SK-N-SH (cell line): ENCODE results near the gene BTRC. TPM values are rescaled to one million over a fixed set of nuclear protein-coding genes. Genes with fewer than 3 reads are reported as not detected.

Experiments used
- CTCF ChIA-PET: fragments of 300-600, 350-600 bp; formaldehyde crosslinking; extraction: SDS; loops from one replicate; lab custom pipeline; 2021; lab: Yijun Ruan, JAX
- POLR2A ChIA-PET: fragments of 350-600 bp; sonication (Branson Sonifier 250); formaldehyde crosslinking; extraction: SDS; loops from one replicate; lab custom pipeline; 2020; ENCODE audit warnings: antibody characterized with exemption, inconsistent platforms; lab: Yijun Ruan, JAX
- DNase-seq: peaks from one replicate; pipeline ENCODE4 v3.0.0; 2012
- H2AFZ ChIP-seq: fragments of 200-600 bp; sonication (generic); 2 replicates; pipeline ENCODE4 v1.8.1; 2016; ENCODE audit warnings: antibody characterized with exemption, mild to moderate bottlenecking, low read depth
- H3F3A ChIP-seq: fragments of 200-600 bp; sonication (generic); replicated peaks from 2 replicates; pipeline ENCODE3; 2016; ENCODE audit warnings: antibody characterized with exemption, mild to moderate bottlenecking; ENCODE audit not compliant: insufficient read depth
- H3K27ac ChIP-seq, 2 experiments: fragments of 200-500 bp in 1 of 2; fragments of 200-600 bp in 1 of 2; sonication (Bioruptor generic) in 1 of 2; sonication (generic), shearing (Covaris generic) in 1 of 2; 2 replicates each; pipeline versions ENCODE4 v1.5.1 to v1.6.1; 2014 to 2016; ENCODE audit warnings: low read depth in 2 of 2, inconsistent platforms in 1 of 2, low read length in 1 of 2, mild to moderate bottlenecking in 1 of 2, mixed read lengths in 1 of 2
- H3K27me3 ChIP-seq: fragments of 200-600 bp; sonication (generic), shearing (Covaris generic); 2 replicates; pipeline ENCODE4 v1.6.1; 2016; ENCODE audit warnings: mixed run types; ENCODE audit not compliant: insufficient read depth
- H3K36me3 ChIP-seq, 2 experiments: fragments of 200-500 bp in 1 of 2; fragments of 200-600 bp in 1 of 2; sonication (Bioruptor generic) in 1 of 2; sonication (generic) in 1 of 2; replicated peaks in 1 of 2; 2 replicates each; pipeline versions ENCODE3 to v1.5.1; 2014 to 2016; ENCODE audit warnings: low read length in 1 of 2, mild to moderate bottlenecking in 1 of 2; ENCODE audit not compliant: insufficient read depth in 2 of 2, control insufficient read depth in 1 of 2
- H3K4me1 ChIP-seq, 2 experiments: fragments of 200-500 bp in 1 of 2; fragments of 200-600 bp in 1 of 2; sonication (Bioruptor generic) in 1 of 2; sonication (generic), shearing (Covaris generic) in 1 of 2; 2 replicates each; pipeline versions ENCODE4 v1.5.1 to v1.6.1; 2014 to 2016; ENCODE audit warnings: low read depth in 1 of 2, low read length in 1 of 2, mixed run types in 1 of 2; ENCODE audit not compliant: insufficient read depth in 2 of 2, control insufficient read depth in 1 of 2
- H3K4me2 ChIP-seq: fragments of 200-600 bp; sonication (generic), shearing (Covaris generic); 2 replicates; pipeline ENCODE4 v1.6.1; 2017; ENCODE audit warnings: mixed run types
- H3K4me3 ChIP-seq, 2 experiments: fragments of 200-500 bp in 1 of 2; fragments of 200-600 bp in 1 of 2; sonication (Bioruptor generic) in 1 of 2; sonication (generic), shearing (Covaris generic) in 1 of 2; 2 replicates each; pipeline versions ENCODE4 v1.5.1 to v1.8.1; 2014 to 2016; ENCODE audit warnings: low read depth in 2 of 2, inconsistent platforms in 1 of 2, low read length in 1 of 2, mild to moderate bottlenecking in 1 of 2, mixed read lengths in 1 of 2, moderate library complexity in 1 of 2
- H3K79me2 ChIP-seq: fragments of 200-600 bp; sonication (generic); 2 replicates; pipeline ENCODE4 v1.8.1; 2017; ENCODE audit warnings: mild to moderate bottlenecking; ENCODE audit not compliant: insufficient read depth
- H3K9ac ChIP-seq: fragments of 200-600 bp; sonication (generic); 2 replicates; pipeline ENCODE4 v1.6.1; 2017; ENCODE audit warnings: mixed run types
- H3K9me2 ChIP-seq: fragments of 200-600 bp; sonication (generic); 2 replicates; pipeline ENCODE4 v1.6.1; 2017; ENCODE audit warnings: mixed run types
- H3K9me3 ChIP-seq: fragments of 200-600 bp; sonication (generic); 2 replicates; pipeline ENCODE4 v1.6.1; 2017; ENCODE audit warnings: mixed run types, mild to moderate bottlenecking, moderate library complexity
- H4K20me1 ChIP-seq: fragments of 200-600 bp; sonication (generic); 2 replicates; pipeline ENCODE4 v1.6.1; 2017; ENCODE audit warnings: mild to moderate bottlenecking, mixed run types; ENCODE audit not compliant: insufficient read depth
- CHD2 ChIP-seq: fragments of 150-350 bp; IDR thresholded peaks from 2 replicates; pipeline ENCODE4 v1.6.1; 2018; ENCODE audit warnings: low read length; ENCODE audit not compliant: partially characterized antibody
- EZH2phosphoT487 ChIP-seq: fragments of 200-600 bp; sonication (generic); IDR thresholded peaks from 2 replicates; pipeline ENCODE4 v1.6.1; 2017; ENCODE audit warnings: low read depth, mixed run types, mild to moderate bottlenecking, antibody characterized with exemption, moderate library complexity, borderline replicate concordance
- FOSL2 ChIP-seq: IDR thresholded peaks from 2 replicates; pipeline ENCODE4 v1.4.0; 2012; ENCODE audit warnings: low read depth, mild to moderate bottlenecking, moderate library complexity, borderline replicate concordance
- FOXM1 ChIP-seq: IDR thresholded peaks from 2 replicates; pipeline ENCODE4 v1.4.0; 2012; ENCODE audit warnings: low read depth, mild to moderate bottlenecking
- GABPA ChIP-seq: IDR thresholded peaks from 2 replicates; pipeline ENCODE4 v1.4.0; 2012; ENCODE audit warnings: low read depth, mild to moderate bottlenecking
- GATA2 ChIP-seq: sonication (generic); formaldehyde crosslinking; IDR thresholded peaks from 2 replicates; pipeline ENCODE4 v1.5.0; 2020; ENCODE audit warnings: mild to moderate bottlenecking, missing genetic modification reagents
- MXI1 ChIP-seq: IDR thresholded peaks from 2 replicates; pipeline ENCODE4 v1.6.1; 2012; ENCODE audit warnings: mild to moderate bottlenecking, low read depth, low read length, improper control_type of control experiment
- NRF1 ChIP-seq: IDR thresholded peaks from 2 replicates; pipeline ENCODE4 v1.6.1; 2012; ENCODE audit warnings: low read depth, mild to moderate bottlenecking, low read length
- POLR2AphosphoS5 ChIP-seq: IDR thresholded peaks from 2 replicates; pipeline ENCODE4 v1.6.1; 2012; ENCODE audit warnings: low read depth, low read length
- RAD21 ChIP-seq: IDR thresholded peaks from 2 replicates; pipeline ENCODE4 v1.6.1; 2012; ENCODE audit warnings: mild to moderate bottlenecking, low read length
- RCOR1 ChIP-seq: fragments of 150-350 bp; IDR thresholded peaks from 2 replicates; pipeline ENCODE4 v1.6.1; 2017; ENCODE audit warnings: antibody characterized with exemption, low read length
- RFX5 ChIP-seq: IDR thresholded peaks from 2 replicates; pipeline ENCODE4 v1.6.1; 2012; ENCODE audit warnings: mild to moderate bottlenecking, improper control_type of control experiment, low read length
- SIN3A ChIP-seq: IDR thresholded peaks from 2 replicates; pipeline ENCODE4 v1.6.1; 2012; ENCODE audit warnings: low read depth, mild to moderate bottlenecking, low read length, moderate library complexity, borderline replicate concordance
- SMC3 ChIP-seq: IDR thresholded peaks from 2 replicates; pipeline ENCODE4 v1.6.1; 2012; ENCODE audit warnings: low read depth, low read length, improper control_type of control experiment
- TAF1 ChIP-seq: IDR thresholded peaks from 2 replicates; pipeline ENCODE4 v1.6.1; 2012; ENCODE audit warnings: low read depth, mild to moderate bottlenecking, low read length, moderate library complexity, borderline replicate concordance
- TCF12 ChIP-seq: IDR thresholded peaks from 2 replicates; pipeline ENCODE4 v1.4.0; 2012
- TEAD4 ChIP-seq: IDR thresholded peaks from 2 replicates; pipeline ENCODE4 v1.4.0; 2012; ENCODE audit warnings: mild to moderate bottlenecking, borderline replicate concordance; ENCODE audit not compliant: insufficient read depth
- USF1 ChIP-seq: IDR thresholded peaks from 2 replicates; pipeline ENCODE4 v1.4.0; 2012; ENCODE audit warnings: low read depth, borderline replicate concordance
- ZBTB33 ChIP-seq: IDR thresholded peaks from 2 replicates; pipeline ENCODE4 v1.4.0; 2012; ENCODE audit warnings: low read depth, borderline replicate concordance
- WGBS: methylation state at CpG from one replicate; pipeline ENCODE4 v1.1.6; 2017; ENCODE audit warnings: low lambda C conversion rate; 5-methylcytosine and 5-hydroxymethylcytosine counted together
- polyA plus RNA-seq, 3 experiments: library from polyadenylated mRNA; depleted of rRNA; stranded (reverse); fragments of >200 nt; gene quantifications; 2 replicates each; pipeline ENCODE4 v1.2.3, GENCODE V29; 2012

BTRC gene
- polyA plus RNA-seq, 1 of the 3 experiments (the other 2 are of a cell fraction) = 6.5 TPM

GRCh38 chr10:101575091-101575490 lies 221.1 kb downstream of the BTRC start:
- TF ChIP-seq FOXM1 = no peak
- no peak for TF ChIP-seq EZH2phosphoT487
- ChIA-PET POLR2A (no interaction called here), CTCF (interaction anchor here (0.6 to 4.1 kb wide), 4 partner anchors 12 to 361 kb away, joined by 3 to 26 read pairs (median 4); partner anchors contain the start of genes DPCD and POLL)
- Histone ChIP-seq H3K4me3 (no peak overlapping the region), H3K9me2 (no peaks in the 10 kb centered on the region), H4K20me1 (no peaks in the 10 kb centered on the region), H3K4me2 (no peak overlapping the region), H3K79me2 (no peaks in the 10 kb centered on the region), H3K27ac (no peak overlapping the region), H3K9me3 (no peaks in the 10 kb centered on the region), H3K4me1 (peaks cover 0 to 9% of the 10 kb centered on the region in 2 experiments; a peak in 1 of 4 replicates), H3K27me3 (no peaks in the 10 kb centered on the region), H3K36me3 (peaks cover 0 to 14% of the 10 kb centered on the region in 2 experiments), H2AFZ (no peak overlapping the region), H3F3A (no peaks in the 10 kb centered on the region), H3K9ac (no peak overlapping the region)
- WGBS = 100% methylated on average over 1 of the region's 3 CpGs
- DNase-seq = peak; percentile 19

DNA sequence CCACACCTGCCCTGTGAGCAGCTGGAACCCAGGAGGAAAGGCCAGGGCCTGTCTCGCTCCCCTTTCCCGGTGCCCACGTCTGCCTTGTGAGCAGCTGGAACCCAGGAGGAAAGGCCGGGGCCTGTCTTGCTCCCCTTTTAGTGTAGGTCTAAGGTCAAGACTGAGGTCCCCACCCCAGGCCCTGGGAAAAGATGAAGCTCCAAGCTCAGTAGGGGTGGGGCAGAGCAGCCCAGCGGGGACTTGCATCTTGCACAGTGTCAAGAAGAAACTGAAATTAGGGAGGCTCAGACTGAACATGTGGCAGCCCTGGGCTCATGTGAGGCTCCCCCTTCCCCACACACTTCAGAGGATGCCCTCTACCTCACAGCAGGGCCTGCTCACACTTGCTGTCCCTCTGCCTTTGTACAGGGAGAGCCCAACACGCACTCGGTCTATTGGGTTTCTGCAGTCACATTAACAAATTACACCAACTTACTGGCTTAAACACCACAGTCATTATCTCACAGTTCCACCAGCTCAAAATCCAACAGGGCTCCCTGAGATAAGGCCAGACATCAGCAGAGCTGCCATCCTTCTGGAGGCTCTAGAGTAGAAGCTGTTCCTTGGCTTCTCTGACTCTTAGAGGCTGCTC lies 221.7 kb downstream of the BTRC start:
- 89% methylated on average over 6 of the region's 7 CpGs for WGBS
- TF ChIP-seq POLR2AphosphoS5 = no peak
- no peak for TF ChIP-seq CHD2
- no peak for TF ChIP-seq SIN3A
- TF ChIP-seq GATA2 = no peak
- no peak for TF ChIP-seq TCF12
- no peak for TF ChIP-seq RAD21
- no peak for TF ChIP-seq ZBTB33
- TF ChIP-seq GABPA = no peak
- TF ChIP-seq TEAD4 = no peak
- no peak for TF ChIP-seq MXI1
- no peak for TF ChIP-seq RFX5
- TF ChIP-seq TAF1 = no peak
- TF ChIP-seq USF1 = no peak
- no peak for TF ChIP-seq RCOR1
- TF ChIP-seq FOSL2 = no peak
- TF ChIP-seq NRF1 = no peak
- TF ChIP-seq SMC3 = no peak
- Histone ChIP-seq H3K36me3 (peaks cover 0 to 20% of the 10 kb centered on the region in 2 experiments), H3K27me3 (no peaks in the 10 kb centered on the region), H3K9me3 (no peaks in the 10 kb centered on the region), H3K4me1 (peaks cover 0 to 5% of the 10 kb centered on the region in 2 experiments; a peak in 1 of 4 replicates), H3K79me2 (no peaks in the 10 kb centered on the region), H3K4me2 (no peak overlapping the region), H2AFZ (no peak overlapping the region), H3K9ac (no peak overlapping the region), H3K27ac (no peak overlapping the region), H3K9me2 (no peaks in the 10 kb centered on the region), H4K20me1 (no peaks in the 10 kb centered on the region), H3K4me3 (no peak overlapping the region), H3F3A (no peaks in the 10 kb centered on the region)
- ChIA-PET POLR2A (interaction anchor here (0.6 kb wide), 2 partner anchors 118 to 364 kb away, joined by 3 read pairs; no protein-coding TSS in a partner anchor), CTCF (interaction anchor here (0.9 to 4.1 kb wide), 4 partner anchors 11 to 361 kb away, joined by 3 to 26 read pairs (median 4); partner anchors contain the start of genes DPCD and POLL)
- DNase-seq = peak; percentile 18
